HG03342 (cell line): ENCODE results near the gene CPTP.

Experiments
- ATAC-seq: cut with Tn5 transposase; IDR thresholded peaks from one replicate; pipeline ENCODE4 v1.9.1; 2021; ENCODE audit warnings: mild to moderate bottlenecking, moderate library complexity; ENCODE audit not compliant: unreplicated experiment

The CPTP gene

DNA sequence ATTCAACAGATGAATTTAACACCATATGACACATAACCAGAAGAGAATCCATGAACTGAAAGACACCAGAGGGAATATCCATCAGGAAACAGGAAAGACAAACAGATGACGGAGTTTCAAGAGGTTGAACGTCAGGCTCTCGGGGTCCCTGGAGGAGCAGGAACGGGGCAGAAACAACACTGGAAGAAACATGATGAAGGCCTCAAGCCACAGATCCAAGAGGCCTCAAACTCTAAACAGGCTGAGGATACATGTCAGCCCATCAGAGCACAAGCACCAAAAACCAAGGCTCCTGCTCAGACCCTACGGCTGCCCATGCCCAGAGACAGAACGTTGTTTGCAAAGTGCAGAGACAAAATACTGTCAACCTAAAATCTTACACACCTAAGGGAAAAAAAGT, 7.2 kb upstream of the CPTP start:
- ATAC-seq = no peak

DNA sequence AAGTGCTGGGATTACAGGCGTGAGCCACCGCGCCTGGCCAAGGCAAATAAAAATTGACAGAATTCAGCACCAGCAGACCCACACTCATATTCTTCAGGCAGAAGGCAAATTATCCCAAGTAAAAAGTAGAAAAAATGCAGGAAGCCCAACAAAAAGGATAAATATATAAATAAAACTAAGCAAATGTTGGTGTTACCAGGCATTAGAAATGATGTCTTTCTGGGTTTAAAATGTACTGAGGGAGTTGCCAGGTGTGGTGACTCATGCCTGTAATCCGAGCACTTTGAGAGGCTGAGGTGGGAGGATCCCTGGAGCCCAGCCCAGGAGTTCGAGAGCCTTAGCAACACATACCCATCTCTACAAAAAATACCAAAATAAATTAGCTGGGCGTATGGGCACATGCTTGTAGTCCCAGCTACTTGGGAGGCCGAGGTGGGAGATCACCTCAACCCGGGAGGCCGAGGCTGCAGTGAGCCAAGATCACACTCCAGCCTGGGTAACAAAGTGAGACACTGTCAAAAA, 6.4 kb upstream of the CPTP start:
- ATAC-seq = no peak

DNA sequence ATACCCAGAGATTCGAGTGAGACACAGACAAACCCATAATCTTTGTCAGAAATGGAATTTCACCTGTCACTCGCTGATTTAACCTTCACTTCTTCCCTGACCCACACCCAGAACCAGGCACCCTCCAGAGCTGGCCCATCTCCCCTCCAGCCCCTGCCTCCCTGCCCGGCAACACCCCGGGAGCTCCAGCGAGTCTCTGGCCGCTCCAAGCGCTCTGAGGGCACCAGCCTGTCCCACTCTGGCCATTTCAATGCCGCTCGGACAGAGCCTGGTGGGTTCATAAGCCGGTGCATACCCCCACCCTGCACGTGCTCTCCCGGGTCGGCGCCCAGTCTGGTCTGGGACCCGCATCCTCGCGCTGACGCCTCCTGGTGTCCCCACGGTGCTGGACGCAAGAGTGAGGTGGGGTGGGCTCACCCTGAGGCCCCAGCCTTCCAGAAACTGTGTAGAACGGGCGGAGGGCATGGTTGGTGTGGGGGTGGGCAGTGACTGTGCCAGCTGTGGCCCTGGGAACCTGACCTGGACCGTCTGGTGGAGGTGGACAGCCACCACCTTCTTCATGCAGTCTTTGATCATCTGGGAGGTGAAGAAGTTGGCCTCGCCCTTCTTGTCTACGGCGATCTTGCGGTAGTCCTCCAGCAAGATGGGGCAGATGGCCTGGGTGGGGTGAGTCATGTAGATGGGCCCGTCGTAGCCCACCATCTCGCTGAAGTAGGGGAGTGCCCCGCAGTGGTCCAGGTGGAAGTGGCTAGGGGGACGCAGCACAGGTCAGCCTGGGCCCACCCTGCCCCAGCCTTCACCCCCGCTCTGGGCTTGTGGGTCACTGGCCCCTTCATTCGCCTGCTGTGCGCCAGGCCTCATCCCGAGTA, 5.6 kb upstream of the CPTP start:
- no peak for ATAC-seq

DNA sequence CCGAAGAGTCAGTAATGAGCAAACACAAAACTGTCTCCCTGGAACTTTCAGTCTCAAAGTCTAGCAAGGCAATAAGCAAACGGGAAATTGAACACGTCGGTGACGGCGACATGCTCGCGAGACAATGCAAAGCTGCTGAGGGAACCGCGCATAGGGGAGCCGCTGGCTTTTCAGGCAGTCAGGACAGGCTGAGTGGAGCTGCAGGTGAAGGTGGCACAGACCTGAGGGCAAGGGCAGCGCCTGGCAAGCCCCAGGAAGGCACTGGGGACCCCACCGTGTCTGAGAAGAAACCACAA, 5.0 kb upstream of the CPTP start:
- no peak for ATAC-seq

DNA sequence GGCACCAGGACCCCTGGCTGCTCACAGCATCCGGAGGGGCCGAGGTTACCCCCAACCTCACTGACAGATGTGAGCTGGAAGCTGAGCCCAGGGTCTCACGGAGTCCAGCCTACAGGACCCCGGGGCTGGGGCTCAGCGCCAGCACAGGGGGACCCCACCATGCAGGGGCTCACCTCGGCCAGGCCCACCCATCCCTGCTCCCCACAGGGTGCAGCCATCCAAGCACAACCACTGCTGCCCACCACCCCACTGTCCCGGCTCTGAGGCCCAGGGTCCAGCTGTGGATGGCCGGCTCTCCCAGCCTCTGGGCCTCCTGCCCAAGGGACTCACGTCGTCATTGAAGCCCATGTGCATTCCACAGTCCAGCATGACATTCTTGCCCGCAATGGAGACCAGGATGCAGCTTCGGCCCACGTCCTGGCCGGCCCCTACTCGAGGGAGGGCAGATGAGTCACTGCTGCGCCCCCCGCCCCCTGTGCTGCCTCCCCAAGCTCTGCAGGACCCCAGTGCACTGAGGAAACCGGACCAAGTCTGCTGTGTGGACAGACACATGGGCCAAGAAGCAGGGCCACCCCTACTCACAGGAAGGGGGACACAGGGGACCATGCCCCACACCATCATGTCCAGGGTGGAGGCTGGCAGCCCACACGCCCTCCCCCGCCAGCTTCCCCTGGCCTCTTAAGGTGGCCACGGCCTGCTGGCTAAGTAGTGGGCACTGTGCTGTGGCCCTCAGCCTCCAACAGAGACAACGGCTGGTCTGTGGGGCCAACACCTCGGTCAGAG, 3.7 kb upstream of the CPTP start:
- no peak for ATAC-seq

DNA sequence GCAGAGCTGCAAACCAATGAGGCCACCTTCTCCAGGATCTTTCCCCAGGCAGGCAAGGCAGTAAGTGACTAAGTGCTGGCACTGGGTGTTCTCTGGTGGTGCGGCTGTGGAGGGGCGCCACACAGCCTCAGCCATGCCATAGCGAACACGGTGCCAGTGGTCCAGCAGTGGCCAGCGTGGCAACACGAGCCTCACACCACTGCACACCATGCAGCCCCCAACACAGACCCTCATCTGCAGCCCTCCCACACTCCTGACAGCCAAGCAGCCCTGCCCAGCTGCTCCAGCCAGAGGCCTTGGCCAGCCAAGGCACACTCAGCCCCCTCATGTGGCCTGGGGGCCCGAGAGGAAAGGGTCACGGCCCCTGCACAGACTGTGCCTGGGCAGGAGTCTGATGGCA, 3.1 kb upstream of the CPTP start:
- ATAC-seq = no peak

DNA sequence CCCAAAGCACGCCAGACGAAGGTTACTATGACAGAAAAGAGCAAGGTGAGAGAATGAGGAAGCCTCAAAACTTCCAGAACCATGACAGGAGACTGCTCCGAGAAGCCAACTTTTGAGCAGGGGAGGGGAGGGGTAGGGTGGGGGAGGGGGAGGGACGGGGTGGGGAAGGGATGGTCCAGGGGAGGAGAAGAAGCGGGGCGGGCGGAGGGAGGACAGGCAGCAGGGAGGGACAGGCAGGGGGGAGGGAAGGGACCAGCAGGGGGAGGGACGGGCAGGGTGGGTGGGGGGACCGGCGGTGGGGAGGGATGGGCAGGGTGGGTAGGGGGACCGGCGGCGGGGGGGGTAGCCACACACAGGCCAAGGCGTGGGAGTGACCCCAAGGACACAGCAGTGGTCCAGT, 2.2 kb upstream of the CPTP start:
- ATAC-seq = no peak

DNA sequence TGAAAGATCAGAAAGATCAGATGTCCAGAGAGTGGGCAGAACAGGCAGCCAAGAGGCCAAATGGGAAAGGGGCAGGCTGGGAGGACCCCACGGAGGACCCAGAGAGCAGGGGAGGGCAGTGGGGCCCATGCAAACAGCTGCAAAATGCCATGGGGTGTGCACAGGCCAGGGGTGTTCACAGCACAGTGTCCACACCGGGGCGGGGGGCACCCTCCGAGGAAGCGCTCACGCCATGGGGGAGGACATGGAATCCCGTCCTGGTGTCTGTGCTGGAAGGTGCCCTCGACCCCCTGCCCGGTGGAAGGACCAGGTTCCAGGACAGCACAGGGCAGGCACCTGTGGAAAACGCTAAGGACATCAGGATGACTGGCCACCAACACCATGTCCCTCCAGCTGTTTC, 1.6 kb upstream of the CPTP start:
- ATAC-seq = no peak

DNA sequence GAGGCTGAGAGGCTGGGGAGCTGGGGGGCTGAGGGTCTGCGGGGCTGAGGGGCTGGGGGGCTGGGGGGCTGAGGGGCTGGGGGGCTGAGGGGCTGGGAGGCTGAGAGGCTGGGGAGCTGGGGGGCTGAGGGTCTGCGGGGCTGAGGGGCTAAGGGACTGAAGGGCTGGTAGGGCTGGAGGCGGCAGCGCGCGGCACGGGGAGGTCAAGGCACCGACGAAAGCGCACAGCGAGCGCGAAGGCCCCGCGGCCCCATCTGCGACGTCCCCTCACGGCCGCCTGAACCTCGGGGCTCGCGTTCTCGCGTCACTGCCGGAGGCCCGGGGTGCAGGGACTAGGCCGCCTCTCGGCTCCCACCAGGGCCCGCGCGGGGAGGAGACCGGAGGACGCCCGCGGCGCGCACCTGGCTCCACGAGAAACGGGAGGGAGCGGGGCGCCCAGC, 498 bp upstream of the CPTP start:
- peak; percentile 32 for ATAC-seq

DNA sequence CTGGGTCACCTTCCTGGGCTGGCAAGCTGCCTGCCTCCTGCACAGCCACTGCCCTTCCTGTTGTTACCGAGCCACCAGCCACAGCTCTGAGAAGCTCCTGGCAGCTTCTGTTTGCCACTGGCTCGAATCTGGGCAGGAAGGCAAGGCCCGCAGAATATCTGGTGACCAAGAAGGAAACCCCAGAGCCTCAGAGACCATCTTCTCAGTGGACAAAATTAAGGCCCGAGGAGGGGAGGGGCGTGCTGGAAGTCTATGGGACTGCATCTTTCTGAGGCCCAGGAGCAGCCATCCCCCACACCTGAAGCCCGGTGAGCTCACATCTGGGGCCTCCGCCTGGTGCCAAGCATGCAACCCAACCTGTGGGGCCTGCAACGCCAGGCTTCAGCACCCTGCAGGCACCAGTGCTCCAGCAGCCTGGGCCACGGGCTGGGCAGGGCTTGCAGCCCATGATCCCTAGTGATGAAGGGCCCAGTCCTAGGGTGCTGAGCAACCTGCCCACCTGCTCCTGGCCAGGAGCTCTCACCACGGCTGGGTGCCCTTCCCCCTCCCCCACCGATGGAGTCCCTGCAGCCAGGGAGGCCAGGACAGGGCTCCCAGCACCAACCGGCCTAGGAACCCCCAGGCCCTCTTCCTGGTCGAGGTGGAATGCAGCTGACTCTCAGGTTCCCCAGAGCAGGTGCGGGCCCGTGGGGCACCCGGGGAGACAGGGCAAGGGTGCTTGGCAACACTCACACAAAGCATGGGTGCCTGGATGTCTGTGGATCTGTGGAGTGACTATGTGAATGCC, 879 bp downstream of the CPTP start:
- no peak for ATAC-seq

DNA sequence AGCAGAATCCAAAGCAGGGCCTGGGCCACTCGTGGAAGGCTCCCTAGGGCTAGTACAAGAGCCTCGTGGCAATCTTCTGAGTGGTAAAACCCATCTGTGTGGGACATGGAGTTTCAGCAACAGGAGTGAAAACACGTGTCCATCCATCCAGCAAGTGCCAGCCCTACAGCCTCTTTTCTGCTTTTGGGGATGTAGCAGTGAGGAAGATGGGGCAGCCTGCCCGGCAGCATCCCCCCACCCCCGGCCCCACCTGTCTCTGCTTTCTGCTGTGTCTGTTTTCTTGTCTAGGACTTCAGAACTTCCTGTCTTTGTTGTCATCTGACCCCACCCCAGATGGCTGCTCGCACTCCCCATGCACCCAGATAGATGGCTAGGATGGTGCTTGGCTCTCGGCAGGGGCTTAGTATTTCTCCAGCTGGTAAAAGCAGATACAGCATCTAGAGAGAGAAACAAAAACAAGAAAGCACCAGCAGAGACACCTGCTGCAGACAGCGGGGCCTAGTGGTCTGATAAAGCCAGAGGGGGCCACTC, 1.5 kb downstream of the CPTP start:
- no peak for ATAC-seq

DNA sequence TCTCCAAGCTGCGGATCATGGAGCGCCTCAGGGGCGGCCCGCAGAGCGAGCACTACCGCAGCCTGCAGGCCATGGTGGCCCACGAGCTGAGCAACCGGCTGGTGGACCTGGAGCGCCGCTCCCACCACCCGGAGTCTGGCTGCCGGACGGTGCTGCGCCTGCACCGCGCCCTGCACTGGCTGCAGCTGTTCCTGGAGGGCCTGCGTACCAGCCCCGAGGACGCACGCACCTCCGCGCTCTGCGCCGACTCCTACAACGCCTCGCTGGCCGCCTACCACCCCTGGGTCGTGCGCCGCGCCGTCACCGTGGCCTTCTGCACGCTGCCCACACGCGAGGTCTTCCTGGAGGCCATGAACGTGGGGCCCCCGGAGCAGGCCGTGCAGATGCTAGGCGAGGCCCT, 2.7 kb downstream of the CPTP start:
- no peak for ATAC-seq

DNA sequence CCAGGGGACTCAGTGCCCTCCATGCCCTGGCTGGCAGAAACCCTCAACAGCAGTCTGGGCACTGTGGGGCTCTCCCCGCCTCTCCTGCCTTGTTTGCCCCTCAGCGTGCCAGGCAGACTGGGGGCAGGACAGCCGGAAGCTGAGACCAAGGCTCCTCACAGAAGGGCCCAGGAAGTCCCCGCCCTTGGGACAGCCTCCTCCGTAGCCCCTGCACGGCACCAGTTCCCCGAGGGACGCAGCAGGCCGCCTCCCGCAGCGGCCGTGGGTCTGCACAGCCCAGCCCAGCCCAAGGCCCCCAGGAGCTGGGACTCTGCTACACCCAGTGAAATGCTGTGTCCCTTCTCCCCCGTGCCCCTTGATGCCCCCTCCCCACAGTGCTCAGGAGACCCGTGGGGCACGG, 3.7 kb downstream of the CPTP start:
- ATAC-seq = no peak

DNA sequence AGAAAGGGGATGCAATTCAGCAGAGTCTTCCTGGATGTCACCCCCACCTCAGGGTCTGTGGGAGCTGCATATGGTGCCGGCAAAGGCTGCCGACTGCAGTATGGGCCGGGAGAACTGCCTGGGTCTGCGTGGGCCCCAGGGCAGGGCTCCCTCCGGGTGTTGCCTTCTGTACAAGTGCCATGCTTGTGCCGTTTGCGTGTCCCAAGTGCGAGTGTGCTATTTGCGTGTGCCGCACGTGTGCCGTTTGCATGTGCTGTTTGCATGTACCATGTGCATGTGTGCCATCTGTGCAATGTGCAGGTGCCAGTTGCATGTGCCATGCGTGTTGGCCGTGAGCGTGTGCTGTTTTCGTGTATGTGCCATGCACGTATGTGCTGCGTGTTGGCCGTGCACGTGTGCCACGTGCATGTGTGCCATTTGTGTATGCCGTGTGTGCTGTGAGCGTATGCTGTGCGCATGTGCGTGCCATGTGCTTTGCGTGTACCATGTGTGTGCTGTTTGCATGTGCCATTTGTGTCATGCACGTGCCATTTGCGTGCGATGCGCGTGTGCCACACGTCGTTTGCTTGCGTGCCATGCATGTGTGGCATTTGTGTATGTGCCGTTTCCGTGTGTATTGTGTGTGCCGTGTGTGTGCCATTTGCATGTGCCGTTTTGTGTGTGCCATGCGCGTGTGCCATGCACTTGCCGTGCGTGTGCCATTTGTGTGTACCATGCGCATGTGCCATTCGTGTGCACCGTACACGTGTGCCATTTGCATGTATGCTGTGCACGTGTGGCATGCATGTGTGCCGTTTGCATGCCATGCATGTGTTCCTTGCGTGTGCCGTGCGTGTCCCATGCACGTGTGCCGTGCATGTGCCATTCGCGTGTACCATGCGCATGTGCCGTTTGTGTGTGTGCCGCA, 5.0 kb downstream of the CPTP start:
- no peak for ATAC-seq

DNA sequence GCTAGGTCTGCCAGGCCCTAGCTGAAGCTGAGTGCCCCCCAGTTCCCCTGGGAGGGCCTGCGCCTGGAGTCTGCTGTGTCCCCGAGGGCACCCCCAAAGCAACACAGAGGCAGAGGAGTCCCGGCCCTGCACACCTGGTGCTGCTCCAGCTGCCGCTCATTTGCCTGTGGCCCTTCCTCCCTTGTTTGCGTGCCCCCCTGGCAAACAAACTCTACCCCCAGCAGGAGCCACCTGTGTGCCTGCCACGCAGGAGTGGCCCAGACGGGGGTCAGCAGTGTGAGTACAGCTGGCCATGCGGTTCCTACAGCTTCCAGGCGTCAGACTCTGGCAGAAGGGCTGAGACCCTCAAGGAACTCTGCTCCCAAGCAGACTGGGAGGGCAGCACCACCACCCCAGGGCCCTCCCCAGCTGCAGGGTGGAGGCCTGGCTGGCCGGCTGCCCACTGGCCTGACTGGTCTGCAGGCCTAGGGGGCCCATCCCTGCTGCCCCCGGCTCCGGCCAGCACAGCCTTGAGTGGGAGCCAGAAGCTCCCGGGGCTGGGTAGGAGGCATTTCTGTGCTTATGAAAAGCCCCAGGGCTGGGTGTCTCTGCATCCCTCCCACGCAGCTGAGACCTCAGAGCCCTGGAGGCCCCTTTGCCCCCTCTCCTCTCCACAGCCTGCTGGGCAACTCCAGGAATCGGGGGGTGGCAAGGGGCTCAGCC, 5.9 kb downstream of the CPTP start:
- no peak for ATAC-seq

DNA sequence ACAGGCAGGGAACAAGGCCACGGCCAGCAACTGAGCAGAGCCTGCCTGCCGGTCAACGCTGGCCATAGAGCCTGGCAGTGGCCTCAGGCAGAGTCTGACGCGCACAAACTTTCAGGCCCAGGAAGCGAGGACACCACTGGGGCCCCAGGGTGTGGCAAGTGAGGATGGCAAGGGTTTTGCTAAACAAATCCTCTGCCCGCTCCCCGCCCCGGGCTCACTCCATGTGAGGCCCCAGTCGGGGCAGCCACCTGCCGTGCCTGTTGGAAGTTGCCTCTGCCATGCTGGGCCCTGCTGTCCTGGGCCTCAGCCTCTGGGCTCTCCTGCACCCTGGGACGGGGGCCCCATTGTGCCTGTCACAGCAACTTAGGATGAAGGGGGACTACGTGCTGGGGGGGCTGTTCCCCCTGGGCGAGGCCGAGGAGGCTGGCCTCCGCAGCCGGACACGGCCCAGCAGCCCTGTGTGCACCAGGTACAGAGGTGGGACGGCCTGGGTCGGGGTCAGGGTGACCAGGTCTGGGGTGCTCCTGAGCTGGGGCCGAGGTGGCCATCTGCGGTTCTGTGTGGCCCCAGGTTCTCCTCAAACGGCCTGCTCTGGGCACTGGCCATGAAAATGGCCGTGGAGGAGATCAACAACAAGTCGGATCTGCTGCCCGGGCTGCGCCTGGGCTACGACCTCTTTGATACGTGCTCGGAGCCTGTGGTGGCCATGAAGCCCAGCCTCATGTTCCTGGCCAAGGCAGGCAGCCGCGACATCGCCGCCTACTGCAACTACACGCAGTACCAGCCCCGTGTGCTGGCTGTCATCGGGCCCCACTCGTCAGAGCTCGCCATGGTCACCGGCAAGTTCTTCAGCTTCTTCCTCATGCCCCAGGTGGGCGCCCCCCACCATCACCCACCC, 6.7 kb downstream of the CPTP start, which contains the start of gene TAS1R3:
Gene TAS1R3 (plus strand): TSS at position 213 of the 898 bp plus-strand sequence. CDS start 66 bp downstream, at position 279.
- ATAC-seq = no peak

DNA sequence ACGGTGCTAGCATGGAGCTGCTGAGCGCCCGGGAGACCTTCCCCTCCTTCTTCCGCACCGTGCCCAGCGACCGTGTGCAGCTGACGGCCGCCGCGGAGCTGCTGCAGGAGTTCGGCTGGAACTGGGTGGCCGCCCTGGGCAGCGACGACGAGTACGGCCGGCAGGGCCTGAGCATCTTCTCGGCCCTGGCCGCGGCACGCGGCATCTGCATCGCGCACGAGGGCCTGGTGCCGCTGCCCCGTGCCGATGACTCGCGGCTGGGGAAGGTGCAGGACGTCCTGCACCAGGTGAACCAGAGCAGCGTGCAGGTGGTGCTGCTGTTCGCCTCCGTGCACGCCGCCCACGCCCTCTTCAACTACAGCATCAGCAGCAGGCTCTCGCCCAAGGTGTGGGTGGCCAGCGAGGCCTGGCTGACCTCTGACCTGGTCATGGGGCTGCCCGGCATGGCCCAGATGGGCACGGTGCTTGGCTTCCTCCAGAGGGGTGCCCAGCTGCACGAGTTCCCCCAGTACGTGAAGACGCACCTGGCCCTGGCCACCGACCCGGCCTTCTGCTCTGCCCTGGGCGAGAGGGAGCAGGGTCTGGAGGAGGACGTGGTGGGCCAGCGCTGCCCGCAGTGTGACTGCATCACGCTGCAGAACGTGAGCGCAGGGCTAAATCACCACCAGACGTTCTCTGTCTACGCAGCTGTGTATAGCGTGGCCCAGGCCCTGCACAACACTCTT, 7.6 kb downstream of the CPTP start:
- ATAC-seq = no peak
